SKM-1 (cell line): ENCODE data around the gene ABCC11.

ENCODE experiments used
- DNase-seq: peaks from one replicate; lab custom pipeline; 2025; ENCODE audit not compliant: unreplicated experiment; lab: John Stamatoyannopoulos, UW

The ABCC11 gene

DNA sequence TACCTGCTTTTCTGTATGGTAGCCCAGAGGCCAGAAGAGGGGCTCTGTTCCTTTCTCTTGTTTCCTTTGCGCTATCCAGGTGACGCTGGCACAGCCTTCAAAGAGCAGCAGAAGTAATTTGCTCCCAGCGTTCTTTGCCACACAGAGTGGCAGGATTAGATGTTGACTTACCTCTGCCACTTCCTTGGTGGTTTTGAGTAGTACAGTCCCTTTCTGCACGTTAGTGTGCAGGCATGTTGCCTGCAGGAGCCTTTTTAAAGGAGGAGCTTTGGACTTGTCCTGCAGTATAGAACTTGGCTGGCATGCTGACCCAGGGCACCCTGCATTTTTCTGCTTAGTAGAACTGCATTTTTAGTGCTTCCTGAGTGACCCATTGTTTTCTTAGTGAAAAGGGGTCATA lies at the start of gene ABCC11:
TSS of gene ABCC11 (minus strand) at position 229 of the 400 bp plus-strand sequence. CDS start 15,618 bp downstream, outside the sequence.
- DNase-seq, result no peak

DNA sequence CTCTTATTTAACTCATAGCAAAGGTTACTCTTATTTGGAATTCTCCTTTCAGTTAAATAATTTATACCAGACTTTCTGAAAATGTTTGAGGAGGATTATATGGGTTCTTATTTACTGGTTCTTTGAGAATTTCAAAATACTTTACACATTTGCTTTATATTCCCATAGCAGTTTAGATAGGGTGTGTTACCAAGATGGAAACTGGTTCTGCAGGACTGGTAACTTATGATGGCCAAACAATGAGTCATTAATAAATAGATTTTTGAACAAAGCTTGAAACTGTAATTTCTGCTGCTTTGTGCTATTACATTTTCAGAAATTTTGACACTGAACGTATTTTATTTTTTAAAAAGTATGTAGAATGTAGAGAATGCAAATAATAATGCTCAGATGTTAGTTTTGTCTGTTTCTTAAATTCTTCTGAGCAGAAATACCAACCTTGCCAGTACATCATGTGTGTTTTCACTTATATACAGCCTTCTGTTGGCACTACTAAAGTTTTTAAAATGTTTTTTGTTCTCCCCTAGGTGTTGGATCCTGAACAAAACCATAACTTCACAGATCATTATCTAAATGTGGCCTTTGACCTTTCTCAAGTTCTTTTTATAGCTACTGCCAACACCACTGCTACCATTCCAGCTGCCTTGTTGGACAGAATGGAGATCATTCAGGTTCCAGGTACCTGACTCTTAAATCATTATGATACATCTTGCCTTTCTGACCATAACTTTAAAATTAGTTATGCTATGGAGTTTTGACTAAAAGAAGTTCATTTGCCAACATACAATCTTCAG lies 48.3 kb upstream of the ABCC11 start:
- no peak for DNase-seq

DNA sequence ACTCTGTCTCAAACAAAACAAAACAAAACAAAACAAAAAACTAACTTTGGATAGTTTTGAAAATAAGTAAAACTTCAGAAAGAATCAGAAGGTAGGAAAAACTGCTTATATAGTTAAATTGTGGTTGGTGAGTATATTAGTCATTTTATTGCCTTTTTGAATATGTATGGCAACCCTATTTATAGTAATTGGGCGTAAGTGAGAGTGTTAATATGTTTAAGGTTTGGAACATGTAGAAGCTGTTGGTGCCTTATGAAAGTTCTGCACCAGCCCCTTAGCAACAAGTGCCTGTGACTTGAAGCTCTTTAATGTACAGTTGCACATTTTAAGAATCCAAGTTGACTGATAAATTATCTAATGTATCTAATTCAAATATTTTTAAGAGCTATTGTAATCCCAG lies 47.4 kb upstream of the ABCC11 start:
- DNase-seq, result no peak

DNA sequence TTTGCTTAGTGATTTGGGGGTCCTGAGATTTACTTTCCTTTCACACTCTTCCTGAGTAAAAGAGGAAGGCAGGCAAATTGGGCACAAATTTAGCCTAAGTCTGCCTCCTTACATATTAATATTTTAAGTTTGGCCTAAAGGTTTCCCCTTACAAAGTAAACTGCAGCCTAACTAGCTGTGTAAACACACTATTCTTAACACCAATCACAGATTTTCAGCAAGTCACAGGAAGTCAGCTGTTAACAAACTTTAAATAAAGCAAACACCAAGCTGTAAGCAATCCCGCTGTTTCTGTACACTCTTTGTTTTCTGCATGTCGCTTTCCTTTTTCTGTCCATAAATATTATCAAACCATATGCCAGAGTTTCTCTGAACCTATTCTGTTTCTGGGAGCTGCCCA lies 45.1 kb upstream of the ABCC11 start:
- DNase-seq, result no peak

DNA sequence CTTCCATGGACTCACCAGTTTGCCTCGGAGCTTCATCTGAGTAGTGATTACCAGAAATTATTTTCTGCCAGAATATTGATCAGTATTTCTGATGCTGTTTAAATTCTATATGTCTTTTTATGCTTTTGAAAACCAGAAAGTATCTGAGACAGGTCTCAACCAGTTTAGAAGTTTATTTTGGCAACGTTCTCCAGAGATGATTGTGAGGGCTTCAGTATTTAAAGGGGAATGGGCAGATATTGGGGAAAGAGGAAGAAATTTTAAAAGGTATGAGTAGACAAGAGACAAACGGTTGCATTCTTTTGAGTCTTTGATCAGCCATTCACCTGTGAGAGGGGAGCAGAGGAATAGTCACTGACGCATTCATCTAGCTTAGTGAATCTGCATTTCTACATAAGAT lies 44.4 kb upstream of the ABCC11 start:
- no peak for DNase-seq

DNA sequence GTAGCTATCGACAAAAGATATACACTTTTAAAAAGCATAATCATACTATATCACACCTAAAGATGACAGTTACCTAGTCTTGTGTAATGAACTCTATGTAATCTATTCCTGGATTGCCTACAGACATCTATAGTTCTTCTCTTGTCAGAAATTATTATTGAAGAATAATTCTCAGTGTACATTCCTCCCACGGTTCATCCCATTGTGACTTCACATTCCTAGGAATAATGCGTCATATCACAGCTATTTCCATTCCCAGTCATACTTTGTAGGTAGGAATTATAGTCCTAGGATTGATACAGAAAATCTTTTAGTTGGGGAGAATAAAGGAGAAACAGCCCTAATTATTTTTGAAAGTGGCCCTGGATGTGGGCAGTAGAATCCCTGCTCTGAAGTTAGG lies 44.0 kb upstream of the ABCC11 start:
- DNase-seq, result no peak

DNA sequence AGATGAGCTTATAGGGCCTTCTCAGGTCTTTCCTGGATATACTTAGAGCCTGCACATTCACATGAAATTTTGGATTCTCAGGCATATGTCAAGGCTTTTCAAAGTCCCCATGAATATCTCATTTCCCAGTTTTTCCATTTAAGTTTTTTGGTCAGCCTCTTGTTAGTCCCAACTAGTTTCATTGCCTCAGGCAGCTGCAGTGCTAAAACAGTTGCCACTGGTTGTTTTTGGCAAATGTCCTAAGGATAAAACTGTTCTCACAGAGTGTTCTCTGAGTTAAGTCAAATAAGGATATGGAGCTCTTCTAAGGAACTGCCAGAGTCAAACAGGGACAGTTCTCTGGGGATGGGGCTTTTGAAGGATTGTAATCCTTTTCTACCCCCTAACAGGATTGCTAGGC lies 39.9 kb upstream of the ABCC11 start:
- DNase-seq, result no peak

GRCh38 chr16:48284772-48285409 lies 37.6 kb upstream of the ABCC11 start:
- DNase-seq, result no peak

GRCh38 chr16:48282636-48283263 lies 35.4 kb upstream of the ABCC11 start:
- DNase-seq, result no peak

GRCh38 chr16:48280546-48280945 lies 33.2 kb upstream of the ABCC11 start:
- no peak for DNase-seq

- DNase-seq, result no peak
These were observed 31.9 kb upstream of the ABCC11 start for GRCh38 chr16:48279199-48279598.

GRCh38 chr16:48277158-48277557 lies 29.8 kb upstream of the ABCC11 start:
- no peak for DNase-seq

DNA sequence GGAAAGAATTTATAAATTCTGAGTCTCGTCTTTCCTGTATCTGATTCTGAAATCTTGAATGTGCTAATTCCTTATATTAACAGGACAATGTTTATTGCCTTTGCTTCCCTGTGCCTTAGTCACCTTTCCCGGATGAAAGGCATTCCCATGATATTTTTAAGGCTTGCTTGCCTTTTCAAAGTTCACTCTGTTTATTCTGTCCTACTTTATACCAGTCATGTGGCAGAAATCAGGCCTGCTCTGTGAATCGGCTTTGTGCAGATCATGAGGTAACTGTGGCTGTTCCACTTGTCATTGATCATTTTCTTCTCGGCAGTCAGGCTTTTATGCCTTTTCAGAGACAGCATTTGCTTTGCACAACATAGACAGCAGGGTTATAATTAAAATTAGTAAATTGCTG lies 28.8 kb upstream of the ABCC11 start:
- no peak for DNase-seq

DNA sequence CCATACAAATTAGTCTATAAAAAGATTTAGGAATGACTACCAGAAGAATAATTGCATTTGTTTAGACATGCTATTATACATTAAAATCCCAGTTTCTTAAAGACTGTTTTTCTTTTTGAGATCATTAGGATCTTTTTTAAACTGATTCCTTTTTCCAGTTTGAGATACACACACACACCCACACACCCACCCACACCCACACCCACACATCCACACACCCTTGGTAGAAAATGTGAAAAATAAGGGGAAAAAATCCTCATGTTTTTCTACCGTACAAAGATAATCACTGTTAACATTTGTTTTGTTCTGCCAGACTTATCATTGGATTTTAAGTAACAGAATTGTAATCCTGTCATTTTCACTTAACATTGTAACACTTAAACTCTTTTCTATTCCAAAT lies 27.1 kb upstream of the ABCC11 start:
- no peak for DNase-seq

DNA sequence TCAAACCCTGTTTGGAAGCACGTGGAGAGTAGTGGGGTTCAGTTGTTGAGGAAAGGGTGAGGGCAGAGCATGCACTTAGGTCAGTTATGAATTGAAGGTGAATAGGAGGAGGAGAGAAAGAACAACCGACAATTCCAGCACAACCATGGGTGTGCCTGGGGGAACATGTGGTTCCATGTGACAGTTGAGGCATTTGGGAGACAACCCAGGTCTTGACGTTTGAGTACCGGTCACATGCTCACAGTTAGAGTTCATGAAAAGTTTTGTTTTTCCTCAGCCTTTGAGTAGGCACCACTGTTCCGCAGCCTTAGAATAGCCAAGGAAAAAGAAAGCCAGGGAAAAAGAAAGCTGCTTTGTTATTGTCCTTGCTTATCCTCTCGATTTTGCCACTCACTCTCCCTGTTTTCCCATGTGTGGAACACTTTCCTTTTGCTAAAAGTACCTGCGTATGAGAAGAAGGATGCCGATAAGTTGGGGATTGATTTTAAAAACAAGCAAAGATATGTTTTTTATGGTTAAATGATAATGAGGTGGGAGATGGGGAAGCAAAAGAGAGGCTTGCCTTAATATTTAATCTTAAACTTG lies 25.6 kb upstream of the ABCC11 start:
- no peak for DNase-seq

GRCh38 chr16:48271728-48272127 lies 24.4 kb upstream of the ABCC11 start:
- no peak for DNase-seq

GRCh38 chr16:48269011-48269410 lies 21.7 kb upstream of the ABCC11 start:
- no peak for DNase-seq

GRCh38 chr16:48262631-48263030 lies 15.3 kb upstream of the ABCC11 start:
- no peak for DNase-seq

DNA sequence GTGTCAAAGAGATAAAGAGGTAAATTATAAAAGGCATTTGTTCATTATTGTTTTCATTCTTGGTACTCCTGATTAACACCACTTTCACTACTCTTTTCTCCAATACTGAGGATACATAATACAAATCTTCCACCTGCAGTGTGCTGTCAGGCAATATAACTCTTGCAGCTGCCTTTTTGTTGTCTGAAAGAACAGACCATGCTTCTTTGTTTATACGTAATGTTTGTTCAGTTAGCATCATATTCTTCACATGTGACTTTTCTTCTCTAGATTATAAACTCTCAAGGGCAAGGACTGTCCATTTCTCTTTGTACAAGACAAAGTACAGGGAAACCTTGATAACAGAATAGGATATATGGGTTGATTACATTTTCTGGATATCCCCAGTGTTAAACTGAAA lies 14.2 kb upstream of the ABCC11 start:
- no peak for DNase-seq

GRCh38 chr16:48256579-48257177 lies 9.3 kb upstream of the ABCC11 start:
- DNase-seq, result no peak

- DNase-seq, result no peak
These were observed 4.7 kb upstream of the ABCC11 start for GRCh38 chr16:48252013-48252412.
